HL-60 (cell line): ENCODE data around the gene TAF4.

ENCODE experiments used
- CTCF ChIP-seq: IDR thresholded peaks from one replicate; pipeline ENCODE4 v1.5.1; 2011; ENCODE audit warnings: low read length, control low read depth, inconsistent platforms; ENCODE audit not compliant: insufficient read depth
- POLR2AphosphoS5 ChIP-seq: IDR thresholded peaks from 2 replicates; pipeline ENCODE4 v1.6.1; 2012; ENCODE audit warnings: low read depth

- TF ChIP-seq POLR2AphosphoS5 = no peak
- no peak for TF ChIP-seq CTCF
Measured at GRCh38 chr20:62042025-62042820, 23.5 kb downstream of the TAF4 start.
